Astrocyte (in vitro differentiated cells and primary cell): ENCODE results near the gene RGSL1. TPM values are rescaled to one million over a fixed set of nuclear protein-coding genes. Genes with fewer than 3 reads are reported as not detected.

Experiments
- DNase-seq: peaks from one replicate; pipeline ENCODE4 v3.0.0-alpha.2; 2010; ENCODE audit warnings: low read depth
- FAIRE-seq: peaks from 2 replicates; lab custom pipeline; 2011; peaks lifted over from hg19 to GRCh38; lab: Jason Lieb, UNC
- H2AFZ ChIP-seq: 2 replicates; pipeline ENCODE4 v1.6.0; 2012; ENCODE audit warnings: low read depth, low read length, inconsistent platforms
- H3K27ac ChIP-seq: 2 replicates; pipeline ENCODE4 v1.5.1; 2011; ENCODE audit warnings: low read depth, low read length, inconsistent platforms
- H3K27me3 ChIP-seq: 2 replicates; pipeline ENCODE4 v1.6.0; 2011; ENCODE audit warnings: low read length, inconsistent platforms; ENCODE audit not compliant: insufficient read depth
- H3K36me3 ChIP-seq: 2 replicates; pipeline ENCODE4 v1.5.1; 2011; ENCODE audit warnings: low read length, inconsistent platforms; ENCODE audit not compliant: insufficient read depth
- H3K4me1 ChIP-seq: 2 replicates; pipeline ENCODE4 v1.5.1; 2011; ENCODE audit warnings: low read length, inconsistent platforms; ENCODE audit not compliant: insufficient read depth
- H3K4me2 ChIP-seq: 2 replicates; pipeline ENCODE4 v1.6.0; 2012; ENCODE audit warnings: low read length, inconsistent platforms
- H3K4me3 ChIP-seq: 2 replicates; pipeline ENCODE4 v1.5.1; 2011; ENCODE audit warnings: low read depth, mild to moderate bottlenecking, low read length, inconsistent platforms; ENCODE audit not compliant: insufficient read depth
- H3K79me2 ChIP-seq: 2 replicates; pipeline ENCODE4 v1.6.0; 2012; ENCODE audit warnings: mild to moderate bottlenecking, low read length, inconsistent platforms; ENCODE audit not compliant: insufficient read depth
- H3K9ac ChIP-seq: 2 replicates; pipeline ENCODE4 v1.6.0; 2012; ENCODE audit warnings: mild to moderate bottlenecking, low read length, inconsistent platforms
- H3K9me3 ChIP-seq: 2 replicates; pipeline ENCODE4 v1.5.1; 2012; ENCODE audit warnings: low read depth, mild to moderate bottlenecking, low read length, inconsistent platforms; ENCODE audit not compliant: insufficient read depth
- H4K20me1 ChIP-seq: 2 replicates; pipeline ENCODE4 v1.6.0; 2012; ENCODE audit warnings: low read length, inconsistent platforms; ENCODE audit not compliant: insufficient read depth
- H3K27ac Mint-ChIP-seq: one replicate; pipeline ENCODE4 v1.8.0; 2021; ENCODE audit warnings: mild to moderate bottlenecking, mixed read lengths; ENCODE audit not compliant: unreplicated experiment
- H3K27me3 Mint-ChIP-seq: one replicate; pipeline ENCODE4 v1.8.0; 2021; ENCODE audit warnings: low read depth, mixed read lengths; ENCODE audit not compliant: unreplicated experiment
- H3K36me3 Mint-ChIP-seq: one replicate; pipeline ENCODE4 v1.8.0; 2021; ENCODE audit warnings: low read depth, mixed read lengths; ENCODE audit not compliant: unreplicated experiment
- H3K4me1 Mint-ChIP-seq: one replicate; pipeline ENCODE4 v1.8.0; 2021; ENCODE audit warnings: low read depth, mixed read lengths; ENCODE audit not compliant: unreplicated experiment
- H3K4me3 Mint-ChIP-seq: one replicate; pipeline ENCODE4 v1.8.0; 2021; ENCODE audit warnings: mild to moderate bottlenecking, moderate library complexity, mixed read lengths; ENCODE audit not compliant: unreplicated experiment
- H3K9me3 Mint-ChIP-seq: one replicate; pipeline ENCODE4 v1.8.0; 2021; ENCODE audit warnings: mild to moderate bottlenecking, mixed read lengths; ENCODE audit not compliant: unreplicated experiment
- EZH2 ChIP-seq: IDR thresholded peaks from 2 replicates; pipeline ENCODE4 v1.6.1; 2012; ENCODE audit warnings: mild to moderate bottlenecking, low read length, inconsistent platforms; ENCODE audit not compliant: insufficient read depth
- total RNA-seq: library from RNA; stranded (reverse); gene quantifications from 2 replicates; pipeline ENCODE4 v1.2.1, GENCODE V29; 2021
- TF ChIP-seq, protein P1 (sequence below): IDR thresholded peaks from 2 replicates; pipeline ENCODE4 v1.5.1; 2011; ENCODE audit warnings: low read depth, mild to moderate bottlenecking, inconsistent platforms, low read length, moderate library complexity; ENCODE audit not compliant: insufficient read depth

The RGSL1 gene
- total RNA-seq, 1 donor from 2014 or later = not detected

GRCh38 chr1:182413486-182413885, 36.5 kb upstream of the RGSL1 start:
- H3K4me3 Mint-ChIP-seq = no peak overlapping the region
- peaks cover 4% of the 10 kb centered on the region for H3K9me3 Mint-ChIP-seq
- no peak for DNase-seq
- Histone ChIP-seq H2AFZ (no peak overlapping the region), H3K27me3 (peaks cover 8% of the 10 kb centered on the region), H3K4me1 (no peaks in the 10 kb centered on the region), H3K9me3 (no peaks in the 10 kb centered on the region), H3K79me2 (no peaks in the 10 kb centered on the region), H3K36me3 (no peaks in the 10 kb centered on the region), H4K20me1 (no peaks in the 10 kb centered on the region), H3K27ac (no peak overlapping the region), H3K4me2 (no peak overlapping the region), H3K4me3 (no peak overlapping the region), H3K9ac (no peak overlapping the region)
- peaks cover 16% of the 10 kb centered on the region for H3K27me3 Mint-ChIP-seq
- no peak overlapping the region for H3K27ac Mint-ChIP-seq
- no peaks in the 10 kb centered on the region for H3K36me3 Mint-ChIP-seq
- FAIRE-seq = no peak
- H3K4me1 Mint-ChIP-seq = peaks cover 8% of the 10 kb centered on the region
- TF ChIP-seq, protein P1, sequence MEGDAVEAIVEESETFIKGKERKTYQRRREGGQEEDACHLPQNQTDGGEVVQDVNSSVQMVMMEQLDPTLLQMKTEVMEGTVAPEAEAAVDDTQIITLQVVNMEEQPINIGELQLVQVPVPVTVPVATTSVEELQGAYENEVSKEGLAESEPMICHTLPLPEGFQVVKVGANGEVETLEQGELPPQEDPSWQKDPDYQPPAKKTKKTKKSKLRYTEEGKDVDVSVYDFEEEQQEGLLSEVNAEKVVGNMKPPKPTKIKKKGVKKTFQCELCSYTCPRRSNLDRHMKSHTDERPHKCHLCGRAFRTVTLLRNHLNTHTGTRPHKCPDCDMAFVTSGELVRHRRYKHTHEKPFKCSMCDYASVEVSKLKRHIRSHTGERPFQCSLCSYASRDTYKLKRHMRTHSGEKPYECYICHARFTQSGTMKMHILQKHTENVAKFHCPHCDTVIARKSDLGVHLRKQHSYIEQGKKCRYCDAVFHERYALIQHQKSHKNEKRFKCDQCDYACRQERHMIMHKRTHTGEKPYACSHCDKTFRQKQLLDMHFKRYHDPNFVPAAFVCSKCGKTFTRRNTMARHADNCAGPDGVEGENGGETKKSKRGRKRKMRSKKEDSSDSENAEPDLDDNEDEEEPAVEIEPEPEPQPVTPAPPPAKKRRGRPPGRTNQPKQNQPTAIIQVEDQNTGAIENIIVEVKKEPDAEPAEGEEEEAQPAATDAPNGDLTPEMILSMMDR = no peak
- TF ChIP-seq EZH2 = no peak

GRCh38 chr1:182413969-182414368, 36.0 kb upstream of the RGSL1 start:
- TF ChIP-seq EZH2 = no peak
- TF ChIP-seq, protein P1 = no peak
- peaks cover 16% of the 10 kb centered on the region for H3K27me3 Mint-ChIP-seq
- H3K27ac ChIP-seq = no peak overlapping the region
- H4K20me1 ChIP-seq = no peaks in the 10 kb centered on the region
- H3K27me3 ChIP-seq = peaks cover 8% of the 10 kb centered on the region
- H3K9ac ChIP-seq = no peak overlapping the region
- no peak overlapping the region for H3K4me3 Mint-ChIP-seq
- H3K4me2 ChIP-seq = no peak overlapping the region
- H2AFZ ChIP-seq = no peak overlapping the region
- no peaks in the 10 kb centered on the region for H3K9me3 ChIP-seq
- H3K4me3 ChIP-seq = no peak overlapping the region
- H3K36me3 Mint-ChIP-seq = no peaks in the 10 kb centered on the region
- H3K27ac Mint-ChIP-seq = no peak overlapping the region
- H3K9me3 Mint-ChIP-seq = peaks cover 4% of the 10 kb centered on the region
- H3K4me1 ChIP-seq = no peaks in the 10 kb centered on the region
- no peaks in the 10 kb centered on the region for H3K36me3 ChIP-seq
- no peaks in the 10 kb centered on the region for H3K79me2 ChIP-seq
- no peak for FAIRE-seq
- H3K4me1 Mint-ChIP-seq = peaks cover 8% of the 10 kb centered on the region
- DNase-seq = no peak

GRCh38 chr1:182415789-182416188, 34.2 kb upstream of the RGSL1 start:
- H3K9ac ChIP-seq = no peak overlapping the region
- no peak for DNase-seq
- no peak overlapping the region for H3K27ac Mint-ChIP-seq
- peaks cover 22% of the 10 kb centered on the region for H3K27me3 Mint-ChIP-seq
- H4K20me1 ChIP-seq = no peaks in the 10 kb centered on the region
- H3K4me2 ChIP-seq = no peak overlapping the region
- FAIRE-seq = no peak
- TF ChIP-seq, protein P1 = no peak
- TF ChIP-seq EZH2 = no peak
- H3K36me3 Mint-ChIP-seq = no peaks in the 10 kb centered on the region
- H3K4me1 Mint-ChIP-seq = peaks cover 8% of the 10 kb centered on the region
- no peaks in the 10 kb centered on the region for H3K4me1 ChIP-seq
- H3K79me2 ChIP-seq = no peaks in the 10 kb centered on the region
- H3K27ac ChIP-seq = no peak overlapping the region
- H3K27me3 ChIP-seq = peaks cover 8% of the 10 kb centered on the region
- no peak overlapping the region for H3K4me3 ChIP-seq
- peaks cover 4% of the 10 kb centered on the region for H3K9me3 Mint-ChIP-seq
- no peak overlapping the region for H2AFZ ChIP-seq
- no peak overlapping the region for H3K4me3 Mint-ChIP-seq
- no peaks in the 10 kb centered on the region for H3K36me3 ChIP-seq
- no peaks in the 10 kb centered on the region for H3K9me3 ChIP-seq
